ENCODE measurements around the gene TAOK2. TPM values are rescaled to one million over a fixed set of nuclear protein-coding genes. Genes with fewer than 3 reads are reported as not detected.
A peak's percentile ranks its signal among the peaks of the same experiment; 100 is the strongest.

The TAOK2 gene
- polyA plus RNA-seq, 2 of the 4 experiments (the other 2 are of a cell fraction) = 13.7 to 30.8 TPM

DNA sequence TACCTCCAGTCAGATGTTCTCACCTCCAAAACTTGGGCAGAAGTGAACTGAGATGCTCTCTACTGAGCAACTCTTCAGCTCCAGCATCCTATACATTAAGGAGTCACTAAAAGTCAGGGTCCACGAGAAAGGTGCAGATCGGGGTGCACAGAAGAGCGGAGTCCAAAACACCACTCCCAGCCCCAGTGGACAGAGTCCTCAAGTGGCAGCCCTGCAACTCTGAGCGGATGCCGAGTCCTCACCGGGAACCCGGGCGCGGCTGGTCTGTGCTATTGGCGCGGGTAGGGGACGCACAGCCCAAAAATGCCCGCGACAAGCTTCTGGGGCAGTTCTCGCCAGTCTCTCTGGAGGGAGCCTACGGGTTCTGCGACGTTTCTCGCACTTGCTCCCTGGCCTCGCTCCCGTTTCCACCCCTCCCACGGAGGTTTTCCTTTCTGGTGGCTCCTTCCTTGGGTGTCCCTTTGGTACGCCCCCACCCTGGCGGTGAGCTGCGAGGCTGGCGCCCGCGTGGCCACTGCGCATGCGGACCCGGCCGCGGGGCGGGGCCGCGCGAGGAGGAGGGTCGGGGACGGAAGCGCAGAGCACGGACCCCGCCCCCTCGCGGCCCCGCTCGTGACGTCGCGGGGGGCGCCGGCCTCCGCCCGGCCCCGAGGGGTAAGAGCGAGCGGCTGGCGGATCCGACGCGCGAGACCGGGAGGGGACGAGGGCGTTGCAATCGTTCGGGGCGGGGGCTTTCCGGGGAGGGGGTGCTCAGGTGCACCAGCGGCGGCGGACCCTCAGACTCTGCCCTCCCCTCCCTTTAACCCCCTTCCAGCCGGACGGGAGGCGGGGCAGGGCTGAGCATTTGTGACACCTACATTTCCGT lies 12.0 kb upstream of the TAOK2 start, which contains the start of gene TMEM219 (continued):
- TF ChIP-seq, protein P1, sequence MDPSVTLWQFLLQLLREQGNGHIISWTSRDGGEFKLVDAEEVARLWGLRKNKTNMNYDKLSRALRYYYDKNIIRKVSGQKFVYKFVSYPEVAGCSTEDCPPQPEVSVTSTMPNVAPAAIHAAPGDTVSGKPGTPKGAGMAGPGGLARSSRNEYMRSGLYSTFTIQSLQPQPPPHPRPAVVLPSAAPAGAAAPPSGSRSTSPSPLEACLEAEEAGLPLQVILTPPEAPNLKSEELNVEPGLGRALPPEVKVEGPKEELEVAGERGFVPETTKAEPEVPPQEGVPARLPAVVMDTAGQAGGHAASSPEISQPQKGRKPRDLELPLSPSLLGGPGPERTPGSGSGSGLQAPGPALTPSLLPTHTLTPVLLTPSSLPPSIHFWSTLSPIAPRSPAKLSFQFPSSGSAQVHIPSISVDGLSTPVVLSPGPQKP (IDR thresholded peaks at IDR 0.05; ENCODE audit: low read depth, low read length) = no peak
- TF ChIP-seq POLR2A (IDR thresholded peaks at IDR 0.05; ENCODE audit: low read length) (peak; percentile 53), ZFP36 (IDR thresholded peaks at IDR 0.05; ENCODE audit: borderline replicate concordance, partially characterized antibody) (no peak), SREBF2 (IDR thresholded peaks at IDR 0.05) (no peak), EP300 (IDR thresholded peaks at IDR 0.05) (no peak)
- TF ChIP-seq, protein P2, sequence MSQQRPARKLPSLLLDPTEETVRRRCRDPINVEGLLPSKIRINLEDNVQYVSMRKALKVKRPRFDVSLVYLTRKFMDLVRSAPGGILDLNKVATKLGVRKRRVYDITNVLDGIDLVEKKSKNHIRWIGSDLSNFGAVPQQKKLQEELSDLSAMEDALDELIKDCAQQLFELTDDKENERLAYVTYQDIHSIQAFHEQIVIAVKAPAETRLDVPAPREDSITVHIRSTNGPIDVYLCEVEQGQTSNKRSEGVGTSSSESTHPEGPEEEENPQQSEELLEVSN (IDR thresholded peaks at IDR 0.05; ENCODE audit: borderline replicate concordance, low read depth) = peak; percentile 70
- TF ChIP-seq, protein P3, sequence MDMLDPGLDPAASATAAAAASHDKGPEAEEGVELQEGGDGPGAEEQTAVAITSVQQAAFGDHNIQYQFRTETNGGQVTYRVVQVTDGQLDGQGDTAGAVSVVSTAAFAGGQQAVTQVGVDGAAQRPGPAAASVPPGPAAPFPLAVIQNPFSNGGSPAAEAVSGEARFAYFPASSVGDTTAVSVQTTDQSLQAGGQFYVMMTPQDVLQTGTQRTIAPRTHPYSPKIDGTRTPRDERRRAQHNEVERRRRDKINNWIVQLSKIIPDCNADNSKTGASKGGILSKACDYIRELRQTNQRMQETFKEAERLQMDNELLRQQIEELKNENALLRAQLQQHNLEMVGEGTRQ (IDR thresholded peaks at IDR 0.05) = no peak
- TF ChIP-seq, protein P4, sequence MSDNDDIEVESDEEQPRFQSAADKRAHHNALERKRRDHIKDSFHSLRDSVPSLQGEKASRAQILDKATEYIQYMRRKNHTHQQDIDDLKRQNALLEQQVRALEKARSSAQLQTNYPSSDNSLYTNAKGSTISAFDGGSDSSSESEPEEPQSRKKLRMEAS (IDR thresholded peaks at IDR 0.05) = peak; percentile 73

DNA sequence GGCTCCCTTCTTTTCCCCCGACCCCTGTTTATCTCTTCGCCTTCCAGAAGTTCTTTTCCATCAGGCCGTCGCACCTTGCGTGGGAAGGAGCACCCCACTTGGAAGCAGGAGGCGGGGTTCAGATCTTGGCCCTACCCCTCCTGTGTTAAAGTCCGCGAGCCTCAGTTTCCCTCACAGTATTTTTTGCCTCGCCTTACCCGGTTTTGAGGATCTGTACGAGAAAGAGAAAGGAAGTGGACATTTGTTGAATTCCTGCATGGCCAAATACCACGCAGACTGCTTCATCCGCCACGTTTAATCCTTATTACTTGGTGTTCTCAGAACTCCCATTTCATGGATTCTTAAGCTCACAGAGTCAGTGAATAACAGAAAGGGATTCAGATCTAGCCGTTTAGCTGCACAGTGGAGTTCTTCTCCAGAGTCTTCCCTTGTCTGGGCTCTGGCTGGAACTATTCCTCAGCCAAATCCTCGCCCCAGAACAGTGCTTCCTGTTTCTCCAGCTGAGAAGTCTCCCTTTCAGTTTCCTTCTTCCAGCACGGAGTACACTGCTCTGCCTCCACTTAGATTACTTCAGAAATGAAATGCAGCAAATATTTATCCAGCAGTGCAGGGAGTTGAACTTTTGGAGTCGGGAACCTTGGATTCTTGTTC lies 11.2 kb upstream of the TAOK2 start:
- DNase-seq (ENCODE audit: low read depth in 1 of 2, low spot score in 1 of 2) (peak in 1 of 2 experiments; percentile 30), ATAC-seq (peak; percentile 28 to 50; a peak in 3 of 6 replicates)
- H3K4me1 ChIP-seq = peaks cover 12% of the 10 kb centered on the region; the same call in 1 of the 3 replicates

DNA sequence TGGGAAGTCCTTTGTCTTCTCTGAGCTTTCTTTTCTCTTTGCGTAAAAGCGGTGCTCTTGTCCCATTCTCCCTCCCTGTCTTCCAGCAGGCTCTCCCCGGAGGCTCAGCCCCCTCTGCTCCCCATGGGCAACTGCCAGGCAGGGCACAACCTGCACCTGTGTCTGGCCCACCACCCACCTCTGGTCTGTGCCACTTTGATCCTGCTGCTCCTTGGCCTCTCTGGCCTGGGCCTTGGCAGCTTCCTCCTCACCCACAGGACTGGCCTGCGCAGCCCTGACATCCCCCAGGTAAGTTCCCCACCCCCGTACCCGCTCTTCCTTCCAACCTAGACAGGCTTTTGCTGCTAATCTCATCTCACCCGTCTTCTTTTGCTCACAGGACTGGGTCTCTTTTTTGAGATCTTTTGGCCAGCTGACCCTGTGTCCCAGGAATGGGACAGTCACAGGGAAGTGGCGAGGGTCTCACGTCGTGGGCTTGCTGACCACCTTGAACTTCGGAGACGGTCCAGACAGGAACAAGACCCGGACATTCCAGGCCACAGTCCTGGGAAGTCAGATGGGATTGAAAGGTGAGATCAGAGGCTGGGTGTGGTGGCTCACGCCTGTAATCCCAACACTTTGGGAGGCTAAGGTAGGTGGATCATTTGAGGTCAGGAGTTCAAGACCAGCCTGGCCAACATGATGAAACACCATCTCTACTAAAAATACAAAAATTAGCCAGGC lies 10.5 kb upstream of the TAOK2 start:
- H3K4me1 ChIP-seq = peaks cover 12% of the 10 kb centered on the region; the same call in 1 of the 3 replicates
- H3K27ac ChIP-seq = peak overlapping the region; percentile 86 to 96; a peak in 4 of 6 replicates
- ATAC-seq (no peak), DNase-seq (ENCODE audit: low read depth in 1 of 2, low spot score in 1 of 2) (no peak), FAIRE-seq (no peak)
- 93% methylated on average over 14 of the region's 14 CpGs for WGBS (ENCODE audit: missing lambda C conversion rate)
- ChIA-PET CTCF (interaction anchor here (0.8 to 2.4 kb wide), 6 partner anchors 10 to 63 kb away, joined by 3 to 18 read pairs (median 4); partner anchors contain the start of genes ASPHD1 and TAOK2), POLR2A (interaction anchor here (0.9 to 2.8 kb wide), 2 partner anchors 10 to 19 kb away, joined by 5 to 45 read pairs; partner anchors contain the start of gene TAOK2)
- peak overlapping the region; percentile 74; the same call in 1 of the 3 replicates for H3K4me3 ChIP-seq
- TF ChIP-seq MAFK (IDR thresholded peaks at IDR 0.05; ENCODE audit: partially characterized antibody) (no peak), ZNF302 (CRISPR knock-in tag; IDR thresholded peaks at IDR 0.05) (no peak)
- TF ChIP-seq, protein P5, sequence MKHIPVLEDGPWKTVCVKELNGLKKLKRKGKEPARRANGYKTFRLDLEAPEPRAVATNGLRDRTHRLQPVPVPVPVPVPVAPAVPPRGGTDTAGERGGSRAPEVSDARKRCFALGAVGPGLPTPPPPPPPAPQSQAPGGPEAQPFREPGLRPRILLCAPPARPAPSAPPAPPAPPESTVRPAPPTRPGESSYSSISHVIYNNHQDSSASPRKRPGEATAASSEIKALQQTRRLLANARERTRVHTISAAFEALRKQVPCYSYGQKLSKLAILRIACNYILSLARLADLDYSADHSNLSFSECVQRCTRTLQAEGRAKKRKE (CRISPR knock-in tag; IDR thresholded peaks at IDR 0.05; ENCODE audit: low read depth) = no peak
- H3K9me3 ChIP-seq = no peaks in the 10 kb centered on the region
- H3K4me2 ChIP-seq = peak overlapping the region; percentile 97

More for the DNA sequence above, 11.2 kb upstream of the TAOK2 start:
- H3K4me2 ChIP-seq = peak overlapping the region; percentile 97
- no peaks in the 10 kb centered on the region for H3K9me3 ChIP-seq
- ChIA-PET CTCF (interaction anchor here (0.8 to 2.6 kb wide), 11 partner anchors 9 to 62 kb away, joined by 3 to 18 read pairs (median 5); partner anchors contain the start of genes ASPHD1, KCTD13 and TAOK2), POLR2A (interaction anchor here (0.5 to 2.8 kb wide), 7 partner anchors 11 to 64 kb away, joined by 3 to 45 read pairs (median 5); partner anchors contain the start of genes KCTD13, SEZ6L2 and TAOK2)
- WGBS (ENCODE audit: missing lambda C conversion rate) = 18% methylated on average over 18 of the region's 18 CpGs
- TF ChIP-seq ZFP36 (IDR thresholded peaks at IDR 0.05; ENCODE audit: borderline replicate concordance, partially characterized antibody) = peak; percentile 6
- TF ChIP-seq KDM5A (IDR thresholded peaks at IDR 0.05) = no peak
- TF ChIP-seq, protein P6, sequence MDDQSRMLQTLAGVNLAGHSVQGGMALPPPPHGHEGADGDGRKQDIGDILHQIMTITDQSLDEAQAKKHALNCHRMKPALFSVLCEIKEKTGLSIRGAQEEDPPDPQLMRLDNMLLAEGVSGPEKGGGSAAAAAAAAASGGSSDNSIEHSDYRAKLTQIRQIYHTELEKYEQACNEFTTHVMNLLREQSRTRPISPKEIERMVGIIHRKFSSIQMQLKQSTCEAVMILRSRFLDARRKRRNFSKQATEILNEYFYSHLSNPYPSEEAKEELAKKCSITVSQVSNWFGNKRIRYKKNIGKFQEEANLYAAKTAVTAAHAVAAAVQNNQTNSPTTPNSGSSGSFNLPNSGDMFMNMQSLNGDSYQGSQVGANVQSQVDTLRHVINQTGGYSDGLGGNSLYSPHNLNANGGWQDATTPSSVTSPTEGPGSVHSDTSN (IDR thresholded peaks at IDR 0.05) = no peak
- no peak for TF ChIP-seq TP53 (CRISPR knock-in tag; IDR thresholded peaks at IDR 0.05)
- FAIRE-seq = no peak
- peak overlapping the region; percentile 74 for H3K4me3 ChIP-seq
- H3K27ac ChIP-seq = peak overlapping the region; percentile 86 to 96

Data from A549 (cell line).